GM12878 (cell line): ENCODE results near the gene SIPA1.

Experiments
- CTCF ChIP-seq, 3 experiments: IDR thresholded peaks in 2 of 3; conservative IDR thresholded peaks in 1 of 3; 2 replicates each; pipeline ENCODE4 v1.5.1; 2011; ENCODE audit warnings: low read depth in 3 of 3, low read length in 3 of 3, mild to moderate bottlenecking in 3 of 3, control low read depth in 2 of 3, moderate library complexity in 2 of 3, inconsistent platforms in 1 of 3, mixed read lengths in 1 of 3; ENCODE audit not compliant: control insufficient read depth in 2 of 3, insufficient read depth in 1 of 3; ENCODE audit errors: extremely low read depth in 1 of 3
- EGR1 ChIP-seq, 2 experiments: IDR thresholded peaks; 1 replicate in 1 of 2; 2 replicates in 1 of 2; pipeline ENCODE4 v1.6.1; 2011 to 2012; ENCODE audit warnings: low read depth in 2 of 2, low read length in 2 of 2, borderline replicate concordance in 1 of 2, mild to moderate bottlenecking in 1 of 2, moderate library complexity in 1 of 2
- FOXM1 ChIP-seq: IDR thresholded peaks from 2 replicates; pipeline ENCODE4 v1.6.1; 2012; ENCODE audit warnings: low read depth, mild to moderate bottlenecking, inconsistent platforms, low read length, moderate library complexity
- MEF2B ChIP-seq: fragments of 450-650 bp; IDR thresholded peaks from 2 replicates; pipeline ENCODE4 v1.6.1; 2018; ENCODE audit warnings: mild to moderate bottlenecking, moderate library complexity; ENCODE audit not compliant: partially characterized antibody, poor library complexity, severe bottlenecking
- MTA3 ChIP-seq: IDR thresholded peaks from 2 replicates; pipeline ENCODE4 v1.6.1; 2012; ENCODE audit warnings: low read length, inconsistent platforms, borderline replicate concordance
- MYC ChIP-seq: IDR thresholded peaks from 2 replicates; pipeline ENCODE4 v1.6.1; 2011; ENCODE audit warnings: mild to moderate bottlenecking, low read length, moderate library complexity, inconsistent platforms; ENCODE audit not compliant: insufficient read depth, insufficient replicate concordance, insufficient read length, severe bottlenecking
- POLR2A ChIP-seq: IDR thresholded peaks from 2 replicates; pipeline ENCODE4 v1.6.1; 2011; ENCODE audit warnings: low read depth, mild to moderate bottlenecking, low read length
- SMAD5 ChIP-seq: IDR thresholded peaks from 2 replicates; pipeline ENCODE4 v1.6.1; 2016; ENCODE audit warnings: antibody characterized with exemption, low read depth
- TF ChIP-seq, protein P1 (sequence below): fragments of 450-650 bp; formaldehyde crosslinking; IDR thresholded peaks from 2 replicates; pipeline ENCODE4 v1.5.0; 2022; ENCODE audit warnings: mild to moderate bottlenecking, missing genetic modification characterization

GRCh38 chr11:65633390-65634108, 4.4 kb upstream of the SIPA1 start:
- no peak for TF ChIP-seq CTCF (IDR thresholded peaks at IDR 0.05 in 2 of 3, conservative IDR thresholded peaks at IDR 0.05 in 1 of 3; ENCODE audit: control insufficient read depth in 2 of 3, extremely low read depth in 1 of 3, insufficient read depth in 1 of 3, low read depth in 3 of 3, low read length in 3 of 3)
- TF ChIP-seq MYC = no peak
- TF ChIP-seq, protein P1, sequence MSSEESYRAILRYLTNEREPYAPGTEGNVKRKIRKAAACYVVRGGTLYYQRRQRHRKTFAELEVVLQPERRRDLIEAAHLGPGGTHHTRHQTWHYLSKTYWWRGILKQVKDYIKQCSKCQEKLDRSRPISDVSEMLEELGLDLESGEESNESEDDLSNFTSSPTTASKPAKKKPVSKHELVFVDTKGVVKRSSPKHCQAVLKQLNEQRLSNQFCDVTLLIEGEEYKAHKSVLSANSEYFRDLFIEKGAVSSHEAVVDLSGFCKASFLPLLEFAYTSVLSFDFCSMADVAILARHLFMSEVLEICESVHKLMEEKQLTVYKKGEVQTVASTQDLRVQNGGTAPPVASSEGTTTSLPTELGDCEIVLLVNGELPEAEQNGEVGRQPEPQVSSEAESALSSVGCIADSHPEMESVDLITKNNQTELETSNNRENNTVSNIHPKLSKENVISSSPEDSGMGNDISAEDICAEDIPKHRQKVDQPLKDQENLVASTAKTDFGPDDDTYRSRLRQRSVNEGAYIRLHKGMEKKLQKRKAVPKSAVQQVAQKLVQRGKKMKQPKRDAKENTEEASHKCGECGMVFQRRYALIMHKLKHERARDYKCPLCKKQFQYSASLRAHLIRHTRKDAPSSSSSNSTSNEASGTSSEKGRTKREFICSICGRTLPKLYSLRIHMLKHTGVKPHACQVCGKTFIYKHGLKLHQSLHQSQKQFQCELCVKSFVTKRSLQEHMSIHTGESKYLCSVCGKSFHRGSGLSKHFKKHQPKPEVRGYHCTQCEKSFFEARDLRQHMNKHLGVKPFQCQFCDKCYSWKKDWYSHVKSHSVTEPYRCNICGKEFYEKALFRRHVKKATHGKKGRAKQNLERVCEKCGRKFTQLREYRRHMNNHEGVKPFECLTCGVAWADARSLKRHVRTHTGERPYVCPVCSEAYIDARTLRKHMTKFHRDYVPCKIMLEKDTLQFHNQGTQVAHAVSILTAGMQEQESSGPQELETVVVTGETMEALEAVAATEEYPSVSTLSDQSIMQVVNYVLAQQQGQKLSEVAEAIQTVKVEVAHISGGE (CRISPR knock-in tag) = no peak
- TF ChIP-seq POLR2A = no peak; the same call in 1 of the 2 replicates
- TF ChIP-seq MTA3 = no peak
- TF ChIP-seq EGR1 (IDR thresholded peaks at IDR 0.05; ENCODE audit: borderline replicate concordance in 1 of 2, low read depth in 2 of 2, low read length in 2 of 2) = no peak
- TF ChIP-seq MEF2B = no peak
- TF ChIP-seq SMAD5 = no peak
- no peak for TF ChIP-seq FOXM1
